ENCODE data around the gene SIAH1. TPM values are rescaled to one million over a fixed set of nuclear protein-coding genes. Genes with fewer than 3 reads are reported as not detected.

Gene SIAH1
- total RNA-seq, 1 experiment from 2014 or later = 30.0 TPM

GRCh38 chr16:48365025-48365600 lies 20.1 kb downstream of the SIAH1 start:
- BruUV-seq (replicated peaks) = no TSS peak
- H3K4me1 ChIP-seq (ENCODE audit: insufficient read depth, low read length, poor library complexity, severe bottlenecking) = peaks cover 40% of the 10 kb centered on the region
- intact Hi-C loops (cut with micrococcal nuclease; ENCODE audit: unreplicated experiment) = no loop called here
- H3K4me3 ChIP-seq (ENCODE audit: low read depth, low read length, poor library complexity, severe bottlenecking) = peak overlapping the region; percentile 55
- ChIA-PET CTCF (interaction anchor here (1.5 kb wide), 1 partner anchor 258 kb away, joined by 6 read pairs; no protein-coding TSS in a partner anchor), POLR2A (ENCODE audit: low non-redundant PET) (no interaction called here)
- peak overlapping the region; percentile 91 for H3K27ac ChIP-seq (ENCODE audit: low read depth, low read length, poor library complexity, severe bottlenecking)
- no peak for DNase-seq (ENCODE audit: low spot score)
- no peaks in the 10 kb centered on the region for H3K9me3 ChIP-seq (ENCODE audit: low read depth, low read length, poor library complexity, severe bottlenecking)
- H3K27me3 ChIP-seq (replicated peaks; ENCODE audit: insufficient read depth, low read depth, low read length, poor library complexity) = no peaks in the 10 kb centered on the region
- H3K36me3 ChIP-seq (ENCODE audit: insufficient read depth, low read length, poor library complexity, severe bottlenecking) = no peaks in the 10 kb centered on the region
- TF ChIP-seq, protein P1, sequence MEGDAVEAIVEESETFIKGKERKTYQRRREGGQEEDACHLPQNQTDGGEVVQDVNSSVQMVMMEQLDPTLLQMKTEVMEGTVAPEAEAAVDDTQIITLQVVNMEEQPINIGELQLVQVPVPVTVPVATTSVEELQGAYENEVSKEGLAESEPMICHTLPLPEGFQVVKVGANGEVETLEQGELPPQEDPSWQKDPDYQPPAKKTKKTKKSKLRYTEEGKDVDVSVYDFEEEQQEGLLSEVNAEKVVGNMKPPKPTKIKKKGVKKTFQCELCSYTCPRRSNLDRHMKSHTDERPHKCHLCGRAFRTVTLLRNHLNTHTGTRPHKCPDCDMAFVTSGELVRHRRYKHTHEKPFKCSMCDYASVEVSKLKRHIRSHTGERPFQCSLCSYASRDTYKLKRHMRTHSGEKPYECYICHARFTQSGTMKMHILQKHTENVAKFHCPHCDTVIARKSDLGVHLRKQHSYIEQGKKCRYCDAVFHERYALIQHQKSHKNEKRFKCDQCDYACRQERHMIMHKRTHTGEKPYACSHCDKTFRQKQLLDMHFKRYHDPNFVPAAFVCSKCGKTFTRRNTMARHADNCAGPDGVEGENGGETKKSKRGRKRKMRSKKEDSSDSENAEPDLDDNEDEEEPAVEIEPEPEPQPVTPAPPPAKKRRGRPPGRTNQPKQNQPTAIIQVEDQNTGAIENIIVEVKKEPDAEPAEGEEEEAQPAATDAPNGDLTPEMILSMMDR (conservative IDR thresholded peaks at IDR 0.05; ENCODE audit: low read depth, low read length) = no peak
- no peak for TF ChIP-seq EZH2 (IDR thresholded peaks at IDR 0.05; ENCODE audit: borderline replicate concordance, low read depth, low read length, poor library complexity, severe bottlenecking)

- no peak overlapping the region for H3K27ac ChIP-seq (ENCODE audit: low read depth, low read length, poor library complexity, severe bottlenecking)
- no peaks in the 10 kb centered on the region for H3K36me3 ChIP-seq (ENCODE audit: insufficient read depth, low read length, poor library complexity, severe bottlenecking)
- BruUV-seq (replicated peaks) = no TSS peak
- TF ChIP-seq EZH2 (IDR thresholded peaks at IDR 0.05; ENCODE audit: borderline replicate concordance, low read depth, low read length, poor library complexity, severe bottlenecking) = no peak
- TF ChIP-seq, protein P1 (conservative IDR thresholded peaks at IDR 0.05; ENCODE audit: low read depth, low read length) = no peak
- no peaks in the 10 kb centered on the region for H3K27me3 ChIP-seq (replicated peaks; ENCODE audit: insufficient read depth, low read depth, low read length, poor library complexity)
- DNase-seq (ENCODE audit: low spot score) = no peak
- H3K4me1 ChIP-seq (ENCODE audit: insufficient read depth, low read length, poor library complexity, severe bottlenecking) = peaks cover 16% of the 10 kb centered on the region
- intact Hi-C loops (cut with micrococcal nuclease; ENCODE audit: unreplicated experiment) = no loop called here
- H3K9me3 ChIP-seq (ENCODE audit: low read depth, low read length, poor library complexity, severe bottlenecking) = no peaks in the 10 kb centered on the region
- H3K4me3 ChIP-seq (ENCODE audit: low read depth, low read length, poor library complexity, severe bottlenecking) = no peak overlapping the region
- CTCF ChIA-PET = no interaction called here
- POLR2A ChIA-PET (ENCODE audit: low non-redundant PET) = no interaction called here
Measured at GRCh38 chr16:48361540-48362144, 23.6 kb downstream of the SIAH1 start.

- TF ChIP-seq, protein P1 (conservative IDR thresholded peaks at IDR 0.05; ENCODE audit: low read depth, low read length) = no peak
- TF ChIP-seq EZH2 (IDR thresholded peaks at IDR 0.05; ENCODE audit: borderline replicate concordance, low read depth, low read length, poor library complexity, severe bottlenecking) = no peak
- no peaks in the 10 kb centered on the region for H3K9me3 ChIP-seq (ENCODE audit: low read depth, low read length, poor library complexity, severe bottlenecking)
- no peak overlapping the region for H3K4me3 ChIP-seq (ENCODE audit: low read depth, low read length, poor library complexity, severe bottlenecking)
- intact Hi-C loops (cut with micrococcal nuclease; ENCODE audit: unreplicated experiment) = no loop called here
- no peaks in the 10 kb centered on the region for H3K27me3 ChIP-seq (replicated peaks; ENCODE audit: insufficient read depth, low read depth, low read length, poor library complexity)
- no peak for DNase-seq (ENCODE audit: low spot score)
- BruUV-seq (replicated peaks) = no TSS peak
- POLR2A ChIA-PET (ENCODE audit: low non-redundant PET) = no interaction called here
- peaks cover 15% of the 10 kb centered on the region for H3K4me1 ChIP-seq (ENCODE audit: insufficient read depth, low read length, poor library complexity, severe bottlenecking)
- CTCF ChIA-PET = no interaction called here
- no peak overlapping the region for H3K27ac ChIP-seq (ENCODE audit: low read depth, low read length, poor library complexity, severe bottlenecking)
- no peaks in the 10 kb centered on the region for H3K36me3 ChIP-seq (ENCODE audit: insufficient read depth, low read length, poor library complexity, severe bottlenecking)
Measured at GRCh38 chr16:48361012-48361411, 24.2 kb downstream of the SIAH1 start.

Data from A673 (cell line).